OCI-LY3 (cell line): ENCODE results near the gene TGM1.

Source experiments
- EZH2phosphoT487 ChIP-seq: fragments of 200-600 bp; shearing (Covaris generic); IDR thresholded peaks from 2 replicates; pipeline ENCODE4 v1.6.1; 2018; ENCODE audit warnings: antibody characterized with exemption, mixed run types, low read depth
- TF ChIP-seq, protein P1 (sequence below): fragments of 200-600, 300-600 bp; sonication (generic); IDR thresholded peaks from 2 replicates; pipeline ENCODE4 v1.5.1; 2014; ENCODE audit warnings: antibody characterized with exemption, low read length, low read depth

DNA sequence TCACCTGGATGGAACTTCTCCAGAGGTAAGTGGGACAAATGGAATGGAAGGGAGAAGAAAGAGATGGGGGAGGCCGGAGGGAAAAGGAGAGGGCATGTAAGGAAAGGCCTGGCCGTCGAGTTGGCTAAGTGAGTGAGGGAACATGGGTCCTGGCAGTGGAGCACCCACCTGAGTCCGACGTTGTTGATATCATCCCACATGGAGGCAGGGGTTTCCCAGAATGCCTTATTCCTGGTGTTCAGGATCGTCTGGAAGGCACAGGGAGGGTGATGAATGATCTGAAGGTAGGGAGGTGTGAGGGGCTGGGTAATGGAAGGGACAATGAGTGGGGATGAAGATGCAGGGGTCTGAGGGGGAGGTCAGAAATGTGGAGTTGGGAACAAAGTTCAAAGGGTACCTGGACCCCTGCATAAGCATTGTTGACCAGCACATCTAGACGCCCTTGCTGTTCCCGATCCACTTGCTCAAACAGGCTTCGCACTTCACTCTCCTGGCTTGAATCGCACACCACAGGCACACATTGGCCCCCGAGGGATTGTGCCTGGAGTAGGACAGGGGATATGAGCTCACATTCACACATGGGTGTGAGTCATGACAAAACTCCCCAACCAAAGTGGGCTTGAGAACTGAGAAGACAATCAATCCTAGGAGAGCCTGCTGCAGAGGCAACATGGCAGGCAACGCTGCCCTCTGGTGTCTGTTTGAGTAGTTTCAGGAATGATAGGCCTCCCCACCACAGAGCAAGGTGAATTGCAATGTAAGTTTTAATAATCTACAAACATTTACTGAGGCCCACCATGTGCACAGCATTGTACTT, 33.6 kb upstream of the TGM1 start:
- TF ChIP-seq, protein P1, sequence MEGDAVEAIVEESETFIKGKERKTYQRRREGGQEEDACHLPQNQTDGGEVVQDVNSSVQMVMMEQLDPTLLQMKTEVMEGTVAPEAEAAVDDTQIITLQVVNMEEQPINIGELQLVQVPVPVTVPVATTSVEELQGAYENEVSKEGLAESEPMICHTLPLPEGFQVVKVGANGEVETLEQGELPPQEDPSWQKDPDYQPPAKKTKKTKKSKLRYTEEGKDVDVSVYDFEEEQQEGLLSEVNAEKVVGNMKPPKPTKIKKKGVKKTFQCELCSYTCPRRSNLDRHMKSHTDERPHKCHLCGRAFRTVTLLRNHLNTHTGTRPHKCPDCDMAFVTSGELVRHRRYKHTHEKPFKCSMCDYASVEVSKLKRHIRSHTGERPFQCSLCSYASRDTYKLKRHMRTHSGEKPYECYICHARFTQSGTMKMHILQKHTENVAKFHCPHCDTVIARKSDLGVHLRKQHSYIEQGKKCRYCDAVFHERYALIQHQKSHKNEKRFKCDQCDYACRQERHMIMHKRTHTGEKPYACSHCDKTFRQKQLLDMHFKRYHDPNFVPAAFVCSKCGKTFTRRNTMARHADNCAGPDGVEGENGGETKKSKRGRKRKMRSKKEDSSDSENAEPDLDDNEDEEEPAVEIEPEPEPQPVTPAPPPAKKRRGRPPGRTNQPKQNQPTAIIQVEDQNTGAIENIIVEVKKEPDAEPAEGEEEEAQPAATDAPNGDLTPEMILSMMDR, result peak; percentile 90
- no peak for TF ChIP-seq EZH2phosphoT487
